DND-41 (cell line): Measurements from ENCODE around the gene RRP1.

Experiments
- EZH2 ChIP-seq: IDR thresholded peaks from 3 replicates; pipeline ENCODE4 v1.6.1; 2012; ENCODE audit warnings: borderline replicate concordance, low read depth, mild to moderate bottlenecking, moderate library complexity, low read length, inconsistent platforms; ENCODE audit not compliant: severe bottlenecking
- TF ChIP-seq, protein P1 (sequence below): IDR thresholded peaks from 2 replicates; pipeline ENCODE4 v1.5.1; 2012; ENCODE audit warnings: borderline replicate concordance, low read length, moderate library complexity, mild to moderate bottlenecking; ENCODE audit not compliant: poor library complexity, severe bottlenecking; ENCODE audit errors: extremely low read depth

GRCh38 chr21:43758111-43758641 is 31.2 kb upstream of the RRP1 start:
- TF ChIP-seq, protein P1, sequence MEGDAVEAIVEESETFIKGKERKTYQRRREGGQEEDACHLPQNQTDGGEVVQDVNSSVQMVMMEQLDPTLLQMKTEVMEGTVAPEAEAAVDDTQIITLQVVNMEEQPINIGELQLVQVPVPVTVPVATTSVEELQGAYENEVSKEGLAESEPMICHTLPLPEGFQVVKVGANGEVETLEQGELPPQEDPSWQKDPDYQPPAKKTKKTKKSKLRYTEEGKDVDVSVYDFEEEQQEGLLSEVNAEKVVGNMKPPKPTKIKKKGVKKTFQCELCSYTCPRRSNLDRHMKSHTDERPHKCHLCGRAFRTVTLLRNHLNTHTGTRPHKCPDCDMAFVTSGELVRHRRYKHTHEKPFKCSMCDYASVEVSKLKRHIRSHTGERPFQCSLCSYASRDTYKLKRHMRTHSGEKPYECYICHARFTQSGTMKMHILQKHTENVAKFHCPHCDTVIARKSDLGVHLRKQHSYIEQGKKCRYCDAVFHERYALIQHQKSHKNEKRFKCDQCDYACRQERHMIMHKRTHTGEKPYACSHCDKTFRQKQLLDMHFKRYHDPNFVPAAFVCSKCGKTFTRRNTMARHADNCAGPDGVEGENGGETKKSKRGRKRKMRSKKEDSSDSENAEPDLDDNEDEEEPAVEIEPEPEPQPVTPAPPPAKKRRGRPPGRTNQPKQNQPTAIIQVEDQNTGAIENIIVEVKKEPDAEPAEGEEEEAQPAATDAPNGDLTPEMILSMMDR: no peak
- TF ChIP-seq EZH2: no peak
